ENCODE measurements around the gene TLK1.

GRCh38 chr2:171206422-171207115, 45.9 kb upstream of the TLK1 start:
- no peak for TF ChIP-seq CTCF (conservative IDR thresholded peaks at IDR 0.05; ENCODE audit: low read depth, low read length)
- TF ChIP-seq EZH2 (IDR thresholded peaks at IDR 0.05; ENCODE audit: low read length, unreplicated experiment): no peak
- TF ChIP-seq EZH2phosphoT487 (IDR thresholded peaks at IDR 0.05; ENCODE audit: borderline replicate concordance, low read length): no peak
